PC-9 (cell line): ENCODE results near the gene CHURC1. TPM values are rescaled to one million over a fixed set of nuclear protein-coding genes. Genes with fewer than 3 reads are reported as not detected.
A peak's percentile ranks its signal among the peaks of the same experiment; 100 is the strongest.

ENCODE experiments used
- BruUV-seq: library from RNA; stranded (reverse); fragments of 400-500 nt; replicated peaks from 2 replicates; lab custom pipeline; 2021; lab: Mats Ljungman, UMichigan
- CTCF ChIA-PET: fragments of 300-600 bp; sonication (Branson Sonifier 250); formaldehyde crosslinking; loops from one replicate; lab custom pipeline; 2022; ENCODE audit warnings: antibody characterized with exemption; lab: Charles Lee
- POLR2A ChIA-PET: fragments of 300-600 bp; sonication (Branson Sonifier 250); formaldehyde crosslinking; loops from one replicate; lab custom pipeline; 2022; ENCODE audit warnings: antibody characterized with exemption; ENCODE audit not compliant: unreplicated experiment; lab: Charles Lee
- DNase-seq, 2 experiments: peaks; one replicate each; pipeline versions ENCODE4 v3.0.0 to v3.0.0-alpha.2; 2015 to 2022; ENCODE audit warnings: mixed read lengths in 1 of 2
- H2AFZ ChIP-seq: fragments of 200-600 bp; sonication (generic); 2 replicates; pipeline ENCODE4 v1.8.1; 2017; ENCODE audit warnings: antibody characterized with exemption
- H3F3A ChIP-seq: fragments of 200-600 bp; sonication (generic); 2 replicates; pipeline ENCODE4 v1.8.1; 2017; ENCODE audit warnings: antibody characterized with exemption, mild to moderate bottlenecking, low read depth; ENCODE audit not compliant: insufficient read depth
- H3K27ac ChIP-seq: fragments of 200-600 bp; sonication (generic); 2 replicates; pipeline ENCODE4 v1.6.1; 2016; ENCODE audit warnings: mixed run types
- H3K27me3 ChIP-seq: fragments of 200-600 bp; sonication (generic); 2 replicates; pipeline ENCODE4 v1.6.1; 2016; ENCODE audit warnings: low read depth, mixed run types; ENCODE audit not compliant: insufficient read depth
- H3K36me3 ChIP-seq: fragments of 200-600 bp; sonication (generic); 2 replicates; pipeline ENCODE4 v1.6.1; 2016; ENCODE audit warnings: low read depth, mixed run types
- H3K4me1 ChIP-seq: fragments of 200-600 bp; sonication (generic); replicated peaks from 2 replicates; pipeline ENCODE4 v1.6.1; 2016; ENCODE audit warnings: mixed run types; ENCODE audit not compliant: insufficient read depth
- H3K4me2 ChIP-seq: fragments of 200-600 bp; sonication (generic); 2 replicates; pipeline ENCODE4 v1.6.1; 2017; ENCODE audit warnings: mixed run types
- H3K4me3 ChIP-seq: fragments of 200-600 bp; sonication (generic); 2 replicates; pipeline ENCODE4 v1.6.1; 2016; ENCODE audit warnings: mixed run types
- H3K79me2 ChIP-seq: fragments of 200-600 bp; sonication (generic); 2 replicates; pipeline ENCODE4 v1.6.1; 2017; ENCODE audit warnings: low read depth, mixed run types
- H3K9me2 ChIP-seq: fragments of 200-600 bp; sonication (generic); 2 replicates; pipeline ENCODE4 v1.8.1; 2017; ENCODE audit warnings: mild to moderate bottlenecking; ENCODE audit not compliant: insufficient read depth
- H3K9me3 ChIP-seq: fragments of 200-600 bp; sonication (generic); 2 replicates; pipeline ENCODE4 v1.8.1; 2016; ENCODE audit warnings: low read depth; ENCODE audit not compliant: insufficient read depth
- H4K20me1 ChIP-seq: fragments of 200-600 bp; sonication (generic); 2 replicates; pipeline ENCODE4 v1.8.1; 2017; ENCODE audit not compliant: insufficient read depth
- EZH2 ChIP-seq: fragments of 200-600 bp; sonication (generic); IDR thresholded peaks from 2 replicates; pipeline ENCODE4 v1.8.0; 2017; ENCODE audit warnings: antibody characterized with exemption, low read depth
- intact Hi-C: fragments of 100-400 bp; cut with micrococcal nuclease; formaldehyde crosslinking; loops from one replicate; pipeline ENCODE4 v1.10.0; 2022; ENCODE audit not compliant: unreplicated experiment
- total RNA-seq: library from RNA; stranded (reverse); gene quantifications from 2 replicates; pipeline ENCODE4 v1.2.3, GENCODE V29; 2021
- TF ChIP-seq, protein P1 (sequence below): fragments of 200-600 bp; sonication (generic); conservative IDR thresholded peaks from 2 replicates; pipeline ENCODE4 v1.6.1; 2017; ENCODE audit warnings: mixed run types, antibody characterized with exemption, mild to moderate bottlenecking, moderate library complexity

The CHURC1 gene
- total RNA-seq, 1 experiment from 2014 or later, result 91.8 TPM

DNA sequence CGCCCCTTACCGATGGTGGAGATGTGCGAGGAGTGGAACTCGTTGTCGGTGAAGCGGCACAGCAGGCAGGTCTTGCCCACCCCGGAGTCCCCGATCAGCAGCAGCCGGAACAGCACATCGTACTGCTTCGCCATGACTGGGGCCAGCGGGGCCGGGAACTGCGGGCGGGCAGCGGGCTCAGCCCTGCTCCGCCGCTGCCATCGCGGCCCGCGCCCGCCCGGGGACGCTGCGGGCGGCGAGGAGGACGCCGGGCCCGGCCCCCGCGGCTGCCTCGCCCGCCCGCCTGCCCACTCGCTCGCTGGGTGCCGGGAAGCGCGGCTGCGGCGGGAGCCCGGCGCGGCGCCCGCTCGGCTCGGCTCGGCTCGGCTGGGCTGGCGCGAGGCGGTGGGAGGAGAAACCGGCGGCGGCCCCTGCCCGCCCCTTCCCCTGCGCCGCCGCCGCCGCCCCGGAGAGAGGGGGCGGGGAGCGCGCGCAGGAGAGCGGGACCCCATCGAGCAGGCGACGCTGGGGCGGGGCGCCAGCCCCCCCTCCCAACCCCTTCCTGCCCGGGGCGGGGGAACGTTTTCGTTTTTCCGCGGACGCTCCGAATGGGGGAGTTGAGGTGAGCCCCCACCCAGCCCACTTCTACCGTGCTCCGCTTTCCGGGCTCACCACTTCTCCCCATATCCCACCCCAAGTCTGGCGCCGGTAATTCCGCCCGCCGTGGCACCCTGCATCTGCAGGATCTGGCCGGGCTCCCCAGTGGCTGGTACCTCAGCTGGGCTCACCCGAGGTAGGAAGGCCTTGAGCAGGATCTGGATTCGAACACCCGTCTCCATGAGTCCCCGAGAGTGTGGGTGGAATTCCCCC, 57.9 kb downstream of the CHURC1 start, which contains the start of gene RAB15:
Gene RAB15, minus strand, starts transcription at position 394 of the 849 bp plus-strand sequence. Its CDS starts 260 bp downstream, at position 134.
- peak within 1 kb of the TSS; percentile 83 for H2AFZ ChIP-seq
- POLR2A ChIA-PET, result no interaction called here
- H3K4me2 ChIP-seq, result peak within 1 kb of the TSS; percentile 87

DNA sequence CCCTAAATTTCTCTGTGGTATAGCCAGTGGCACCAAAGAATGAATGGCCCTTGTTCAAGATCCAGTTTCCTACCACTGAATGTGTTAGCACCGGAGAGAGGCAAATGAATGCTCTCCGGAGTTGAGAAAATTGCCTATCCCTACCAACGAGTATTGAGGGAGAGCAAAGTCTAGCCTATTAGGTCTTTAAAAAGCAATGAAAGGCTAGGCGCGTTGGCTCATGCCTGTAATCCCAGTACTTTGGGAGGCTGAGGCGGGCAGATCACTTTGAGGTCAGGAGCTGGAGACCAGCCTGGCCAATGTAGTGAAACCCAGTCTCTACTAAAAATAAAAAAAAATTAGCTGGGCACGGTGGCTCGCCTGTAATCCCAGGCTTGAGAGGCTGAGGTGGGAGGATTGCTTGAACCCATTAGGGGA, 58.8 kb downstream of the CHURC1 start:
- no peak for DNase-seq
- no peaks in the 10 kb centered on the region for H3K9me2 ChIP-seq
- no peaks in the 10 kb centered on the region for H3K36me3 ChIP-seq
- BruUV-seq, result no TSS peak
- H3K4me2 ChIP-seq, result peak overlapping the region; percentile 87
- H4K20me1 ChIP-seq, result no peaks in the 10 kb centered on the region
- no peak for TF ChIP-seq EZH2
- TF ChIP-seq, protein P1, sequence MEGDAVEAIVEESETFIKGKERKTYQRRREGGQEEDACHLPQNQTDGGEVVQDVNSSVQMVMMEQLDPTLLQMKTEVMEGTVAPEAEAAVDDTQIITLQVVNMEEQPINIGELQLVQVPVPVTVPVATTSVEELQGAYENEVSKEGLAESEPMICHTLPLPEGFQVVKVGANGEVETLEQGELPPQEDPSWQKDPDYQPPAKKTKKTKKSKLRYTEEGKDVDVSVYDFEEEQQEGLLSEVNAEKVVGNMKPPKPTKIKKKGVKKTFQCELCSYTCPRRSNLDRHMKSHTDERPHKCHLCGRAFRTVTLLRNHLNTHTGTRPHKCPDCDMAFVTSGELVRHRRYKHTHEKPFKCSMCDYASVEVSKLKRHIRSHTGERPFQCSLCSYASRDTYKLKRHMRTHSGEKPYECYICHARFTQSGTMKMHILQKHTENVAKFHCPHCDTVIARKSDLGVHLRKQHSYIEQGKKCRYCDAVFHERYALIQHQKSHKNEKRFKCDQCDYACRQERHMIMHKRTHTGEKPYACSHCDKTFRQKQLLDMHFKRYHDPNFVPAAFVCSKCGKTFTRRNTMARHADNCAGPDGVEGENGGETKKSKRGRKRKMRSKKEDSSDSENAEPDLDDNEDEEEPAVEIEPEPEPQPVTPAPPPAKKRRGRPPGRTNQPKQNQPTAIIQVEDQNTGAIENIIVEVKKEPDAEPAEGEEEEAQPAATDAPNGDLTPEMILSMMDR, result no peak
- H3K9me3 ChIP-seq, result no peaks in the 10 kb centered on the region
- peak overlapping the region; percentile 83; the same call in 1 of the 2 replicates for H3K4me3 ChIP-seq
- H3K79me2 ChIP-seq, result peaks cover 42% of the 10 kb centered on the region
- no peak overlapping the region for H3K27ac ChIP-seq
- intact Hi-C loops, result loop anchor here (5.0 kb wide), 2 partner anchors 216 to 471 kb away; partner anchors contain the start of genes ZBTB1 and ZBTB25
- H3F3A ChIP-seq, result peaks cover 31% of the 10 kb centered on the region
- ChIA-PET CTCF (no interaction called here), POLR2A (no interaction called here)
- H3K4me1 ChIP-seq, result peaks cover 37% of the 10 kb centered on the region
- no peaks in the 10 kb centered on the region for H3K27me3 ChIP-seq
- H2AFZ ChIP-seq, result peak overlapping the region; percentile 83; the same call in 1 of the 2 replicates

More for the DNA sequence above, 57.9 kb downstream of the CHURC1 start, which contains the start of gene RAB15:
- H3K9me3 ChIP-seq, result no peaks in the 10 kb centered on the region
- H3K27me3 ChIP-seq, result no peaks in the 10 kb centered on the region
- H3K4me1 ChIP-seq, result peaks cover 45% of the 10 kb centered on the region
- intact Hi-C loops, result loop anchor here (1.0 to 5.0 kb wide), 3 partner anchors 30 to 470 kb away; partner anchors contain the start of genes GPX2, ZBTB1 and ZBTB25
- peak in 1 of 2 experiments; percentile 42 for DNase-seq
- peak within 1 kb of the TSS; percentile 79 for H3K27ac ChIP-seq
- CTCF ChIA-PET, result no interaction called here
- TF ChIP-seq EZH2, result no peak
- TF ChIP-seq, protein P1, result no peak
- 0 out of 2 replicates have a peak, but pooled peaks cover 3% of the 10 kb centered on the region for H3K36me3 ChIP-seq
- no peaks in the 10 kb centered on the region for H3K9me2 ChIP-seq
- no TSS peak for BruUV-seq
- peak within 1 kb of the TSS; percentile 83 for H3K4me3 ChIP-seq
- H3K79me2 ChIP-seq, result peaks cover 50% of the 10 kb centered on the region
- no peaks in the 10 kb centered on the region for H4K20me1 ChIP-seq
- peaks cover 39% of the 10 kb centered on the region for H3F3A ChIP-seq

DNA sequence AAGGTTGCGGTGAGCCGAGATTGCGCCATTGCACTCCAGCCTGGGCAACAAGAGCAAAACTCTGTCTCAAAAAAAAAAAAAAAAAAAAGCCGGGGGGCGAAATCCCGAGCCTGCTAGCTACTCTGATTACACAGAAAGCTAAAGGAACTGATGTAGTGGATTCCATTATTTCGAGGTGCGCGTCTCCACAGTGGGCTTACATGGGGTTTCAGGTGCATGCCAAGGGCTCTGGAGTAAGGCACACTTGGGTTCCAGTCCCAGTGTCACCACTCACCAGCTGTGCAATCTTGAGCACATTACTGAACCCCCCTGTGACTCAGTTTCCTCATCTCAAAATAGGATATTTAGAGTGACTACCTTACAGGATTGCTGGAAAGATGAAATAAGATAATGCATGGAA, 59.6 kb downstream of the CHURC1 start:
- BruUV-seq, result no TSS peak
- H3F3A ChIP-seq, result peaks cover 27% of the 10 kb centered on the region
- H2AFZ ChIP-seq, result no peak overlapping the region
- TF ChIP-seq, protein P1, result no peak
- no peak for TF ChIP-seq EZH2
- peaks cover 34% of the 10 kb centered on the region for H3K79me2 ChIP-seq
- no peaks in the 10 kb centered on the region for H4K20me1 ChIP-seq
- peaks cover 29% of the 10 kb centered on the region for H3K4me1 ChIP-seq
- H3K9me3 ChIP-seq, result no peaks in the 10 kb centered on the region
- no peak for DNase-seq
- H3K36me3 ChIP-seq, result no peaks in the 10 kb centered on the region
- intact Hi-C loops, result loop anchor here (5.0 kb wide), 2 partner anchors 217 to 472 kb away; partner anchors contain the start of genes ZBTB1 and ZBTB25
- ChIA-PET CTCF (no interaction called here), POLR2A (no interaction called here)
- H3K4me2 ChIP-seq, result no peak overlapping the region
- no peak overlapping the region for H3K4me3 ChIP-seq
- H3K27me3 ChIP-seq, result no peaks in the 10 kb centered on the region
- H3K27ac ChIP-seq, result no peak overlapping the region
- H3K9me2 ChIP-seq, result no peaks in the 10 kb centered on the region
